Endothelial cell (in vitro differentiated cells): ENCODE data around the gene SLN. TPM values are rescaled to one million over a fixed set of nuclear protein-coding genes. Genes with fewer than 3 reads are reported as not detected.

Experiments
- DNase-seq: peaks from one replicate; pipeline ENCODE4 v3.0.0; 2021; ENCODE audit warnings: low spot score
- H3K27ac Mint-ChIP-seq: one replicate; pipeline ENCODE4 v1.8.0; 2021; ENCODE audit warnings: mixed read lengths, inconsistent platforms; ENCODE audit not compliant: unreplicated experiment
- H3K27me3 Mint-ChIP-seq: one replicate; pipeline ENCODE4 v1.8.0; 2021; ENCODE audit warnings: mild to moderate bottlenecking, moderate library complexity, mixed read lengths, inconsistent platforms; ENCODE audit not compliant: unreplicated experiment
- H3K36me3 Mint-ChIP-seq: one replicate; pipeline ENCODE4 v1.8.0; 2021; ENCODE audit warnings: mild to moderate bottlenecking, low read depth, mixed read lengths, inconsistent platforms; ENCODE audit not compliant: unreplicated experiment
- H3K4me1 Mint-ChIP-seq: one replicate; pipeline ENCODE4 v1.8.0; 2021; ENCODE audit warnings: mild to moderate bottlenecking, mixed read lengths, inconsistent platforms; ENCODE audit not compliant: unreplicated experiment
- H3K4me3 Mint-ChIP-seq: one replicate; pipeline ENCODE4 v1.8.0; 2021; ENCODE audit warnings: mild to moderate bottlenecking, mixed read lengths, inconsistent platforms; ENCODE audit not compliant: unreplicated experiment
- H3K9me3 Mint-ChIP-seq: one replicate; pipeline ENCODE4 v1.8.0; 2021; ENCODE audit warnings: mixed read lengths, inconsistent platforms; ENCODE audit not compliant: unreplicated experiment
- CTCF ChIP-seq: fragments of 200-600 bp; sonication (generic); IDR thresholded peaks from one replicate; pipeline ENCODE4 v1.5.0; 2021; ENCODE audit warnings: antibody characterized with exemption; ENCODE audit not compliant: unreplicated experiment
- total RNA-seq: library from RNA; stranded (reverse); fragmentation: NEBNext Ultra II Directional; extraction: Animal tissue kit (Norgen Biotek cat#: 25700); gene quantifications from one replicate; pipeline ENCODE4 v1.2.1, GENCODE V29; 2021; ENCODE audit not compliant: unreplicated experiment

Gene SLN
- total RNA-seq, 1 donor from 2014 or later = not detected

DNA sequence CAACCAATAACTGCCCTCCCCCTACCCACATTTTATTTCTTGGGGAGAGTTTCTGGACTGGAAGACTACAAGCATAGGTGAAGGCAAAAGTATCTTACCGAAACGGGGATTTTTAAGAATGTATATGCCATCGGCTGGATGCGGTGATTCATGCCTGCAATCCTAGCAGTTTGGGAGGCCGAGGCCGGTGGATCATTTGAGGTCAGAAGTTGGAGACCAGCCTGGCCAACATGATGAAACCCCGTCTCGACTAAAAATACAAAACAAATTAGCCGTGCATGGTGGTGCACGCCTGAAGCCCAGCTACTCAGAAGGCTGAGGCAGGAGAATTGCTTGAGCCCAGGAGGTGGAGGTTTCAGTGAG, 20.8 kb upstream of the SLN start:
- Mint-ChIP-seq H3K27ac (no peak overlapping the region), H3K36me3 (no peaks in the 10 kb centered on the region), H3K27me3 (peaks cover 2% of the 10 kb centered on the region), H3K4me3 (no peak overlapping the region), H3K4me1 (no peaks in the 10 kb centered on the region), H3K9me3 (no peaks in the 10 kb centered on the region)
- no peak for DNase-seq
- TF ChIP-seq CTCF = no peak

GRCh38 chr11:107731941-107732688, 20.3 kb upstream of the SLN start:
- peaks cover 2% of the 10 kb centered on the region for H3K27me3 Mint-ChIP-seq
- TF ChIP-seq CTCF = no peak
- H3K4me1 Mint-ChIP-seq = no peaks in the 10 kb centered on the region
- no peak overlapping the region for H3K27ac Mint-ChIP-seq
- no peaks in the 10 kb centered on the region for H3K36me3 Mint-ChIP-seq
- no peaks in the 10 kb centered on the region for H3K9me3 Mint-ChIP-seq
- no peak for DNase-seq
- no peak overlapping the region for H3K4me3 Mint-ChIP-seq

GRCh38 chr11:107722662-107723061, 10.8 kb upstream of the SLN start:
- Mint-ChIP-seq H3K4me1 (no peaks in the 10 kb centered on the region), H3K27me3 (no peaks in the 10 kb centered on the region), H3K9me3 (no peaks in the 10 kb centered on the region), H3K4me3 (no peak overlapping the region), H3K36me3 (no peaks in the 10 kb centered on the region), H3K27ac (no peak overlapping the region)
- no peak for TF ChIP-seq CTCF
- DNase-seq = no peak

GRCh38 chr11:107721207-107721606, 9.4 kb upstream of the SLN start:
- H3K4me3 Mint-ChIP-seq = no peak overlapping the region
- peaks cover 2% of the 10 kb centered on the region for H3K27me3 Mint-ChIP-seq
- no peaks in the 10 kb centered on the region for H3K9me3 Mint-ChIP-seq
- no peak for DNase-seq
- no peaks in the 10 kb centered on the region for H3K36me3 Mint-ChIP-seq
- TF ChIP-seq CTCF = no peak
- H3K4me1 Mint-ChIP-seq = no peaks in the 10 kb centered on the region
- H3K27ac Mint-ChIP-seq = no peak overlapping the region

GRCh38 chr11:107720303-107720774, 8.5 kb upstream of the SLN start:
- H3K27ac Mint-ChIP-seq = no peak overlapping the region
- no peak for TF ChIP-seq CTCF
- no peaks in the 10 kb centered on the region for H3K9me3 Mint-ChIP-seq
- DNase-seq = no peak
- peaks cover 2% of the 10 kb centered on the region for H3K27me3 Mint-ChIP-seq
- H3K4me3 Mint-ChIP-seq = no peak overlapping the region
- no peaks in the 10 kb centered on the region for H3K36me3 Mint-ChIP-seq
- H3K4me1 Mint-ChIP-seq = no peaks in the 10 kb centered on the region
